Gastrocnemius medialis (tissue), 4 donors: ENCODE measurements around the gene KRT79. TPM values are rescaled to one million over a fixed set of nuclear protein-coding genes. Genes with fewer than 3 reads are reported as not detected.

Experiments
- ATAC-seq, 2 donors: fragments of 150-250 bp; one replicate each; pipeline ENCODE4 v1.9.1; 2016
- DNase-seq, 2 donors: peaks; one replicate each; pipeline ENCODE4 v3.0.0-alpha.2; 2019
- H3K27ac ChIP-seq, 4 donors: fragments of 200-600 bp; sonication (generic); 1 replicate in 1 of 4; 2 replicates in 3 of 4; pipeline ENCODE4 v1.5.1; 2016 to 2018; ENCODE audit warnings: mild to moderate bottlenecking in 2 of 4, moderate library complexity in 1 of 4
- H3K27me3 ChIP-seq, 3 donors: fragments of 200-600 bp; sonication (generic) in 2 of 3; 1 replicate in 1 of 3; 2 replicates in 2 of 3; pipeline versions ENCODE4 v1.5.1 to v1.6.0; 2016 to 2019; ENCODE audit warnings: mild to moderate bottlenecking in 1 of 3, moderate library complexity in 1 of 3
- H3K36me3 ChIP-seq, 2 donors: fragments of 200-600 bp; sonication (generic) in 1 of 2; one replicate each; pipeline ENCODE4 v1.5.1; 2017 to 2018
- H3K4me1 ChIP-seq, 2 donors: fragments of 200-600 bp; sonication (generic) in 1 of 2; one replicate each; pipeline ENCODE4 v1.5.1; 2016 to 2017; ENCODE audit warnings: mild to moderate bottlenecking in 2 of 2
- H3K4me3 ChIP-seq, 4 donors: fragments of 200-600 bp; sonication (generic) in 3 of 4; 1 replicate in 1 of 4; 2 replicates in 3 of 4; pipeline ENCODE4 v1.5.1; 2016 to 2019; ENCODE audit warnings: mild to moderate bottlenecking in 2 of 4
- H3K9me3 ChIP-seq, 3 donors: fragments of 200-600 bp; sonication (generic) in 2 of 3; 1 replicate in 1 of 3; 2 replicates in 2 of 3; pipeline ENCODE4 v1.5.1; 2016 to 2019
- POLR2A ChIP-seq, 2 donors: fragments of 450-650 bp; IDR thresholded peaks; one replicate each; pipeline ENCODE4 v1.6.1; 2017; ENCODE audit warnings: antibody characterized with exemption in 2 of 2, mild to moderate bottlenecking in 2 of 2, moderate library complexity in 2 of 2
- in situ Hi-C, 4 donors: fragments of 200-750 bp; cut with MboI; loops; one replicate each; pipeline versions ENCODE4 v1.15.0 to v1.8.0; 2017; ENCODE audit warnings: low sequenced_read_pairs in 4 of 4
- intact Hi-C: fragments of 100-400 bp; cut with DNase I; formaldehyde crosslinking; loops from one replicate; pipeline ENCODE4 v1.15.1; 2023; ENCODE audit warnings: low total_unique reads
- total RNA-seq, 4 donors: library from RNA; depleted of rRNA; stranded (reverse); fragments of >200 nt; gene quantifications; one replicate each; pipeline versions ENCODE4 v1.1.0 to v1.2.3, GENCODE V29; 2016
- TF ChIP-seq, protein P1 (sequence below), 5 experiments: fragments of 450-650 bp in 3 of 5; fragments of 200-600 bp in 2 of 5; sonication (generic) in 2 of 5; IDR thresholded peaks in 4 of 5; conservative IDR thresholded peaks in 1 of 5; 1 replicate in 4 of 5; 2 replicates in 1 of 5; pipeline ENCODE4 v1.5.1; 2016 to 2019; ENCODE audit warnings: antibody characterized with exemption in 5 of 5, mild to moderate bottlenecking in 3 of 5, moderate library complexity in 3 of 5

KRT79 gene
- total RNA-seq, 4 donors from 2014 or later: not detected

DNA sequence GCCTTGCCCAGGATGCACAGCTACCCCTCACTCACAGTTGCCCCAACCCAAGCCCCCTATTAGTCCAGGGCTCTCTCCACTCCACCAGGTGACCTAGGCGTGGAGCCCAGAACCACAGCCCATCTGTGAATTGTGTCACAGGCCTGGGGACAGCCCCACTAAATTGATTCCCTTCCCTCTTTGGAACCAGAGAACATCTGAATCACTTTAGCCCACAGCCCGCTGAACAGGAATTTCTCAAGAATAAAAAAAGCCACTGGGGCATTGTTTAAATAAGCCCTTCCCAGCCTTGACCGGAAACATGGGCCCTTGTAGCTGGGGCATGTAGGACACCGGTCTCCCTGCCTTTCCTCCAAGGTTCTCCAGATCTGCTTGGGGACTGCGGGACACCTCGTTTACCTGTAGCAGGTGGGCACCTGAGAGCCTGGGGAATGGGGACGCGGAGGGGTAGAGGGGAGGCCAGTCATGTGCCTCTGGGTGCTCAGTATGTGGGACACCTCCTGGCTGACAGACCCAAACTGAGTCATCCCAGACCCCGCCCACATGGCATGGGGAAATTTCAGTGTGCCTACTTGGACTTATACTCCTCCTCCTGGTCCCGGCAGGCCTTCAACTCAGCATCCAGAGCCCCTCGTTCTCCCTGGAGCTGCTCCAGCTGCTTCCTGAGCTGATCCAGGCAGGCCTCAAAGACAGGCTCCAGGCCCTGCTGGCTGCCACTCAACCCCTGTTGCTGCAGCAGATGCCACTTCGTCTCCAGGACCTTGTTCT is 13.4 kb upstream of the KRT79 start:
- Histone ChIP-seq H3K9me3 (no peaks in the 10 kb centered on the region), H3K27me3 (peaks cover 0 to 3% (median 3%) of the 10 kb centered on the region in 3 donors), H3K36me3 (no peaks in the 10 kb centered on the region), H3K27ac (no peak overlapping the region), H3K4me3 (no peak overlapping the region), H3K4me1 (no peaks in the 10 kb centered on the region)
- ATAC-seq (no peak), DNase-seq (no peak)
- in situ Hi-C loops: no loop called here
- TF ChIP-seq POLR2A (IDR thresholded peaks at IDR 0.05): no peak
- TF ChIP-seq, protein P1, sequence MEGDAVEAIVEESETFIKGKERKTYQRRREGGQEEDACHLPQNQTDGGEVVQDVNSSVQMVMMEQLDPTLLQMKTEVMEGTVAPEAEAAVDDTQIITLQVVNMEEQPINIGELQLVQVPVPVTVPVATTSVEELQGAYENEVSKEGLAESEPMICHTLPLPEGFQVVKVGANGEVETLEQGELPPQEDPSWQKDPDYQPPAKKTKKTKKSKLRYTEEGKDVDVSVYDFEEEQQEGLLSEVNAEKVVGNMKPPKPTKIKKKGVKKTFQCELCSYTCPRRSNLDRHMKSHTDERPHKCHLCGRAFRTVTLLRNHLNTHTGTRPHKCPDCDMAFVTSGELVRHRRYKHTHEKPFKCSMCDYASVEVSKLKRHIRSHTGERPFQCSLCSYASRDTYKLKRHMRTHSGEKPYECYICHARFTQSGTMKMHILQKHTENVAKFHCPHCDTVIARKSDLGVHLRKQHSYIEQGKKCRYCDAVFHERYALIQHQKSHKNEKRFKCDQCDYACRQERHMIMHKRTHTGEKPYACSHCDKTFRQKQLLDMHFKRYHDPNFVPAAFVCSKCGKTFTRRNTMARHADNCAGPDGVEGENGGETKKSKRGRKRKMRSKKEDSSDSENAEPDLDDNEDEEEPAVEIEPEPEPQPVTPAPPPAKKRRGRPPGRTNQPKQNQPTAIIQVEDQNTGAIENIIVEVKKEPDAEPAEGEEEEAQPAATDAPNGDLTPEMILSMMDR (IDR thresholded peaks at IDR 0.05 in 4 of 5, conservative IDR thresholded peaks at IDR 0.05 in 1 of 5): no peak
- intact Hi-C loops: no loop called here

DNA sequence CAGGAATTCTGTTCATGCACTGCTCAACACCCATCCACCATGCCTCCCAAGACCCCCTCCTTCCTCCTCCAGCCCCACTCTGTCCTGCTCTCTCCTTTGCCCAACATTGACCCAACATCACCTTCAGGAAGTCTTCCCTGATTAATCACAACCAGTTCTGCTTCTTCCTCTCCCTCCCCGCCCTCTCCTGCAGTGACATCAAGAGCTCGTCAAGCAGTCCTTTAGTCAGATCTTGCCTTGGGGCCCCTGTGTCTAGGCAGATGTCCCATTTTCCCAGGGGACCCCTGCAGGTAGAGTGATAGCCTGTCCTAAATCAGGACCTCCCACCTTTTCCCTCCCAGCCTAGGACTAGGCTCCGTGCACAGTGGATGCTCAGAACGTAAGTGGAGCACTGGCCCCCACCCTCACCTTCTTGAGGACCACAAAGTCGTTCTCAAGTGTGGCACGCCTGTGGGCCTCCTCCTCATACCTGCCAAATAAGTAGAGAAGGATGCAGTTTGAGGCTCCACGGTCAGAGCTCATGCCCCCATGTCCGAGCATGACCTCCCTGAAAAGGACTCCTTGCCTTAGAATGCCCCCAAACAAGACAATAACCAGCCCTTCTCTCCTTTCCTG is 12.4 kb upstream of the KRT79 start:
- H3K4me1 ChIP-seq: no peaks in the 10 kb centered on the region
- no peak for DNase-seq
- H3K27me3 ChIP-seq: peaks cover 0 to under 1% (median 0%) of the 10 kb centered on the region in 3 donors
- TF ChIP-seq POLR2A (IDR thresholded peaks at IDR 0.05): no peak
- TF ChIP-seq, protein P1 (IDR thresholded peaks at IDR 0.05 in 4 of 5, conservative IDR thresholded peaks at IDR 0.05 in 1 of 5): no peak
- H3K27ac ChIP-seq: no peak overlapping the region
- in situ Hi-C loops (no loop called here), intact Hi-C loops (no loop called here)
- no peaks in the 10 kb centered on the region for H3K9me3 ChIP-seq
- H3K4me3 ChIP-seq: no peak overlapping the region
- ATAC-seq: no peak
- no peaks in the 10 kb centered on the region for H3K36me3 ChIP-seq

DNA sequence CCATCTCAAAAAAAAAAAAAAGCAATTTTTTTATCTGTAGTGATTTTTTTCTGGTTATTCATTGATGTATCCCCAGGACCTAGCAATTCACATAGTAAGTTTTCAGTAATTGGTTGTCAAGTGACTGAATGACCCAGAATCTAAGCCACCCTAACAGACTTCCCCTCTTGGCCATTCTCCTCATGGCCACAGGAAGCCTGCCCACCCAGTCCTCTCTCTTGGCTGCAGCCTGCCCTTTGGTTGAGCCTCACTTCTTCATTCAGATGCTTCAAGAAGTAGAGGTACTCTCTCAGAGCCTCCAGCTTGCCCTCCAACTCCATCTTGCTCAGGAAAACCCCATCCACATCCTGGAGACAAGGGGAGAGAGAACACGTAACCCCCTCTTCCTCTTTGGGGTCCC is 11.8 kb upstream of the KRT79 start:
- no peaks in the 10 kb centered on the region for H3K4me1 ChIP-seq
- H3K36me3 ChIP-seq: no peaks in the 10 kb centered on the region
- H3K4me3 ChIP-seq: no peak overlapping the region
- in situ Hi-C loops: no loop called here
- no peak overlapping the region for H3K27ac ChIP-seq
- TF ChIP-seq, protein P1 (IDR thresholded peaks at IDR 0.05 in 4 of 5, conservative IDR thresholded peaks at IDR 0.05 in 1 of 5): no peak
- TF ChIP-seq POLR2A (IDR thresholded peaks at IDR 0.05): no peak
- H3K27me3 ChIP-seq: no peaks in the 10 kb centered on the region
- no peaks in the 10 kb centered on the region for H3K9me3 ChIP-seq
- ATAC-seq: no peak
- intact Hi-C loops: no loop called here
- no peak for DNase-seq

DNA sequence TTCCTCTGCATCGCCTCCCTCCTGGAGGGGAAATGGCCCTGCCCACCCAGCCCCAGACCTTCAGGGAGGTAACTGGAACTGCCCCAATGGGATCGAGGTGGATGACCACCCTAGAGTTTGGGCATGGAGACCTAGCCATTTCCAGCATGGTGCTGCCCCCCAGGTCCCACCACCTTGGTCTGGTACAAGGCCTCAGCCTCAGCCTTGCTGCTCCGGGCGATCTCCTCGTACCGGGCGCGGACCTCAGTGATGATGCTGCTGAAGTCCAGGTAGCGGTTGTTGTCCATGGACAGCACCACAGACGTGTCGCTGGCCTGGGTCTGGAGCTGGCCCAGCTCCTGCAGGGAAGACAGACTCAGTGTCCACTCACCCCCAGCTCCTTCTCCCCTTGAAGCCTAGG is 10.3 kb upstream of the KRT79 start:
- intact Hi-C loops (no loop called here), in situ Hi-C loops (no loop called here)
- no peaks in the 10 kb centered on the region for H3K27me3 ChIP-seq
- H3K4me3 ChIP-seq: no peak overlapping the region
- DNase-seq: no peak
- ATAC-seq: no peak
- no peak overlapping the region for H3K27ac ChIP-seq
- TF ChIP-seq, protein P1 (IDR thresholded peaks at IDR 0.05 in 4 of 5, conservative IDR thresholded peaks at IDR 0.05 in 1 of 5): no peak
- TF ChIP-seq POLR2A (IDR thresholded peaks at IDR 0.05): no peak
- no peaks in the 10 kb centered on the region for H3K4me1 ChIP-seq
- no peaks in the 10 kb centered on the region for H3K36me3 ChIP-seq
- H3K9me3 ChIP-seq: no peaks in the 10 kb centered on the region
